ENCODE data around the gene C11orf91.

C11orf91 gene

GRCh38 chr11:33651555-33651954 lies 49.1 kb downstream of the C11orf91 start:
- Histone ChIP-seq H3K4me1 (ENCODE audit: insufficient read depth, low read length) (no peaks in the 10 kb centered on the region), H3K4me3 (ENCODE audit: low read depth in 1 of 2, low read length in 2 of 2) (no peak overlapping the region), H3K9me3 (ENCODE audit: insufficient read depth, low read length, severe bottlenecking) (no peaks in the 10 kb centered on the region), H3K36me3 (ENCODE audit: insufficient read depth, low read length) (no peaks in the 10 kb centered on the region), H3K27ac (ENCODE audit: low read length) (no peak overlapping the region), H3K4me2 (ENCODE audit: insufficient read depth, low read length) (no peak overlapping the region), H3K9ac (ENCODE audit: low read depth, low read length) (no peak overlapping the region), H4K20me1 (ENCODE audit: insufficient read depth, low read length) (no peaks in the 10 kb centered on the region), H3K27me3 (ENCODE audit: insufficient read depth, low read length, poor library complexity) (peaks cover 9% of the 10 kb centered on the region), H3K79me2 (ENCODE audit: insufficient read depth, low read length) (no peaks in the 10 kb centered on the region), H2AFZ (ENCODE audit: low read depth, low read length) (no peak overlapping the region)
- ATAC-seq (ENCODE audit: insufficient read depth, low read depth) (no peak), DNase-seq (no peak)
- no peak for TF ChIP-seq CTCF (IDR thresholded peaks at IDR 0.05; ENCODE audit: borderline replicate concordance, extremely low read depth, low read length, poor library complexity, severe bottlenecking)
- TF ChIP-seq EZH2 (IDR thresholded peaks at IDR 0.05; ENCODE audit: borderline replicate concordance, low read depth, low read length, severe bottlenecking): no peak

GRCh38 chr11:33649944-33650343 lies 50.7 kb downstream of the C11orf91 start:
- Histone ChIP-seq H3K9ac (ENCODE audit: low read depth, low read length) (no peak overlapping the region), H3K4me1 (ENCODE audit: insufficient read depth, low read length) (no peaks in the 10 kb centered on the region), H4K20me1 (ENCODE audit: insufficient read depth, low read length) (no peaks in the 10 kb centered on the region), H3K36me3 (ENCODE audit: insufficient read depth, low read length) (no peaks in the 10 kb centered on the region), H3K9me3 (ENCODE audit: insufficient read depth, low read length, severe bottlenecking) (no peaks in the 10 kb centered on the region), H3K4me3 (ENCODE audit: low read depth in 1 of 2, low read length in 2 of 2) (no peak overlapping the region), H3K4me2 (ENCODE audit: insufficient read depth, low read length) (no peak overlapping the region), H3K27me3 (ENCODE audit: insufficient read depth, low read length, poor library complexity) (peaks cover 9% of the 10 kb centered on the region), H2AFZ (ENCODE audit: low read depth, low read length) (no peak overlapping the region), H3K27ac (ENCODE audit: low read length) (no peak overlapping the region), H3K79me2 (ENCODE audit: insufficient read depth, low read length) (no peaks in the 10 kb centered on the region)
- DNase-seq: no peak
- TF ChIP-seq EZH2 (IDR thresholded peaks at IDR 0.05; ENCODE audit: borderline replicate concordance, low read depth, low read length, severe bottlenecking) (no peak), CTCF (IDR thresholded peaks at IDR 0.05; ENCODE audit: borderline replicate concordance, extremely low read depth, low read length, poor library complexity, severe bottlenecking) (no peak)
- no peak for ATAC-seq (ENCODE audit: insufficient read depth, low read depth)

Measured in DND-41 (cell line).